Erythroblast (primary cell): ENCODE data around the gene CDH22.

Experiments
- GATA1 ChIP-seq: IDR thresholded peaks from 2 replicates; pipeline ENCODE4 v1.6.1; 2011; ENCODE audit warnings: low read depth, mild to moderate bottlenecking, control low read depth, low read length, moderate library complexity
- POLR2A ChIP-seq: IDR thresholded peaks from 2 replicates; pipeline ENCODE4 v1.6.1; 2011; ENCODE audit warnings: mild to moderate bottlenecking, low read length

GRCh38 chr20:46228670-46229069 is 79.6 kb downstream of the CDH22 start:
- no peak for TF ChIP-seq POLR2A
- no peak for TF ChIP-seq GATA1
